Ovary (tissue), 3 donors: ENCODE results near the gene CHMP6.

Source experiments
- EP300 ChIP-seq: sonication (generic); formaldehyde crosslinking; IDR thresholded peaks from one replicate; pipeline ENCODE4 v1.6.1; 2017; ENCODE audit warnings: antibody characterized with exemption
- POLR2A ChIP-seq: fragments of 450-650 bp; IDR thresholded peaks from one replicate; pipeline ENCODE4 v1.6.1; 2017; ENCODE audit warnings: antibody characterized with exemption, mild to moderate bottlenecking, moderate library complexity
- TF ChIP-seq, protein P1 (sequence below), 3 donors: fragments of 450-650 bp in 2 of 3; fragments of 200-600 bp in 1 of 3; IDR thresholded peaks; one replicate each; pipeline versions ENCODE4 v1.5.1 to v1.8.0; 2016 to 2022; ENCODE audit warnings: antibody characterized with exemption in 3 of 3, mild to moderate bottlenecking in 1 of 3
- donor health status: DM: no; HTN: no; CAD: no.

DNA sequence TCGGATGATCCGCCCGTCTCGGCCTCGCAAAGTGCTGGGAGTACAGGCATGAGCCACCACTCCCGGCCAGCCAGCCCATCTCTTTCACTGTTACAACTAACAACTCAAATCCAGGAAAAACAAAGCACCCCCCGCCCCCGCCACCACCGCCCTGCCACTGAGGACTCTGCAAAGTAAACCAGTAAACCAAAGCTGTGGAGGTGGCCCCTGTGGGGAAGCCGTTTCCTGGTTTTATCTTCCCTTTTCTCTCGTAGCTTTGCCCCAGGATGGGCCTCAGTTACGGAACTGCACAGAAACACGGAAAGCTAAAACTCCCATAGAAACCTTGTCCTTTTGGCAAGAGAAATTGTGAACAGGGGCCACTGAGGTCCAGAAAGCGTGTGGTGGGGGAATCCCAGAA lies 17.5 kb downstream of the CHMP6 start:
- TF ChIP-seq, protein P1, sequence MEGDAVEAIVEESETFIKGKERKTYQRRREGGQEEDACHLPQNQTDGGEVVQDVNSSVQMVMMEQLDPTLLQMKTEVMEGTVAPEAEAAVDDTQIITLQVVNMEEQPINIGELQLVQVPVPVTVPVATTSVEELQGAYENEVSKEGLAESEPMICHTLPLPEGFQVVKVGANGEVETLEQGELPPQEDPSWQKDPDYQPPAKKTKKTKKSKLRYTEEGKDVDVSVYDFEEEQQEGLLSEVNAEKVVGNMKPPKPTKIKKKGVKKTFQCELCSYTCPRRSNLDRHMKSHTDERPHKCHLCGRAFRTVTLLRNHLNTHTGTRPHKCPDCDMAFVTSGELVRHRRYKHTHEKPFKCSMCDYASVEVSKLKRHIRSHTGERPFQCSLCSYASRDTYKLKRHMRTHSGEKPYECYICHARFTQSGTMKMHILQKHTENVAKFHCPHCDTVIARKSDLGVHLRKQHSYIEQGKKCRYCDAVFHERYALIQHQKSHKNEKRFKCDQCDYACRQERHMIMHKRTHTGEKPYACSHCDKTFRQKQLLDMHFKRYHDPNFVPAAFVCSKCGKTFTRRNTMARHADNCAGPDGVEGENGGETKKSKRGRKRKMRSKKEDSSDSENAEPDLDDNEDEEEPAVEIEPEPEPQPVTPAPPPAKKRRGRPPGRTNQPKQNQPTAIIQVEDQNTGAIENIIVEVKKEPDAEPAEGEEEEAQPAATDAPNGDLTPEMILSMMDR (IDR thresholded peaks at IDR 0.05): no peak
- no peak for TF ChIP-seq POLR2A
- TF ChIP-seq EP300: no peak
